ENCODE measurements around the gene DIPK2A. TPM values are rescaled to one million over a fixed set of nuclear protein-coding genes. Genes with fewer than 3 reads are reported as not detected.

Gene DIPK2A
- total and polyA plus RNA-seq, 2 of the 13 experiments (the other 11 are each of a cell fraction or from before 2014, with no cell fraction given) = 5.8 to 8.0 TPM

GRCh38 chr3:143971359-143972154, at the start of gene DIPK2A (continued):
- TF ChIP-seq RERE (CRISPR knock-in tag; IDR thresholded peaks at IDR 0.05; ENCODE audit: low read depth) (0 out of 2 replicates have a peak, but pooled peaks have one; percentile 2), ZNF230 (CRISPR knock-in tag; IDR thresholded peaks at IDR 0.05) (no peak), TFAP4 (IDR thresholded peaks at IDR 0.05; ENCODE audit: borderline replicate concordance, low read depth) (no peak), ZNF589 (CRISPR knock-in tag; conservative IDR thresholded peaks at IDR 0.05) (no peak), SOX5 (CRISPR knock-in tag; IDR thresholded peaks at IDR 0.05; ENCODE audit: borderline replicate concordance) (no peak), ISX (CRISPR knock-in tag; conservative IDR thresholded peaks at IDR 0.05) (no peak), ZFYVE20 (CRISPR knock-in tag; IDR thresholded peaks at IDR 0.05; ENCODE audit: borderline replicate concordance, low read depth) (no peak), GATA4 (IDR thresholded peaks at IDR 0.05; ENCODE audit: borderline replicate concordance, low read depth) (peak; percentile 44; the same call in 1 of the 2 replicates), ZBTB4 (CRISPR knock-in tag; IDR thresholded peaks at IDR 0.05; ENCODE audit: borderline replicate concordance) (no peak), ATF4 (CRISPR knock-in tag; IDR thresholded peaks at IDR 0.05) (0 out of 4 replicates have a peak, but pooled peaks of 1 of the 2 experiments have one; percentile 21), ZZZ3 (CRISPR knock-in tag; IDR thresholded peaks at IDR 0.05; ENCODE audit: borderline replicate concordance) (no peak), DNMT1 (CRISPR knock-in tag; IDR thresholded peaks at IDR 0.05) (no peak), CBX5 (CRISPR knock-in tag; IDR thresholded peaks at IDR 0.05; ENCODE audit: borderline replicate concordance) (no peak), GATAD1 (CRISPR knock-in tag; IDR thresholded peaks at IDR 0.05) (no peak), HNRNPL (IDR thresholded peaks at IDR 0.05; ENCODE audit: low read depth, low read length) (no peak), KLF12 (CRISPR knock-in tag; IDR thresholded peaks at IDR 0.05; ENCODE audit: borderline replicate concordance) (no peak)

Data from HepG2 (cell line).